K562 (cell line): ENCODE results near the gene TFPT. TPM values are rescaled to one million over a fixed set of nuclear protein-coding genes. Genes with fewer than 3 reads are reported as not detected.
A peak's percentile ranks its signal among the peaks of the same experiment; 100 is the strongest.

Experiments
- ARID2 ChIP-seq: fragments of 450-650 bp; IDR thresholded peaks from 2 replicates; pipeline ENCODE4 v1.6.1; 2017; ENCODE audit warnings: antibody characterized with exemption, mild to moderate bottlenecking
- C11orf30 ChIP-seq: fragments of 450-650 bp; IDR thresholded peaks from 2 replicates; pipeline ENCODE4 v1.6.1; 2016; ENCODE audit warnings: low read depth, mild to moderate bottlenecking
- CEBPZ ChIP-seq: fragments of 150-350 bp; IDR thresholded peaks from 2 replicates; pipeline ENCODE4 v1.6.1; 2014; ENCODE audit warnings: low read depth, mild to moderate bottlenecking, low read length, borderline replicate concordance
- COPS2 ChIP-seq: fragments of 450-650 bp; conservative IDR thresholded peaks from 2 replicates; pipeline ENCODE4 v1.6.1; 2016; ENCODE audit warnings: mild to moderate bottlenecking, moderate library complexity
- CREB5 ChIP-seq: fragments of 250-450 bp; sonication (Bioruptor Pico); IDR thresholded peaks from 2 replicates; pipeline ENCODE4 v1.5.0; 2020; ENCODE audit warnings: mild to moderate bottlenecking
- EP300 ChIP-seq: IDR thresholded peaks from 2 replicates; pipeline ENCODE4 v1.6.1; 2012; ENCODE audit warnings: low read length, improper control_type of control experiment
- FUS ChIP-seq: fragments of 200-400 bp; formaldehyde crosslinking; optimal IDR thresholded peaks from 2 replicates; pipeline ENCODE3; 2017; ENCODE audit warnings: low read depth, low read length
- HMG20A ChIP-seq: fragments of 450-650 bp; formaldehyde crosslinking; conservative IDR thresholded peaks from 2 replicates; pipeline ENCODE4 v1.4.0; 2020; ENCODE audit warnings: mild to moderate bottlenecking, mixed read lengths
- KAT7 ChIP-seq: sonication (generic); formaldehyde crosslinking; IDR thresholded peaks from 2 replicates; pipeline ENCODE4 v1.8.0; 2022; ENCODE audit warnings: missing genetic modification reagents, mild to moderate bottlenecking, borderline replicate concordance
- MYNN ChIP-seq, 2 experiments: sonication (generic); formaldehyde crosslinking in 1 of 2; IDR thresholded peaks; 2 replicates each; pipeline versions ENCODE4 v1.5.0 to v1.6.1; 2016 to 2020; ENCODE audit warnings: antibody characterized with exemption in 1 of 2, missing genetic modification reagents in 1 of 2
- PCBP2 ChIP-seq: fragments of 200-400 bp; formaldehyde crosslinking; IDR thresholded peaks from 2 replicates; pipeline ENCODE4 v1.6.1; 2018; ENCODE audit warnings: low read length, low read depth, mild to moderate bottlenecking, moderate library complexity; ENCODE audit not compliant: poor library complexity, severe bottlenecking
- POLR2G ChIP-seq: fragments of 200-400 bp; formaldehyde crosslinking; IDR thresholded peaks from 2 replicates; pipeline ENCODE4 v1.6.1; 2017; ENCODE audit warnings: low read depth, mild to moderate bottlenecking, antibody characterized with exemption, low read length, moderate library complexity
- PRDM10 ChIP-seq: fragments of 450-650 bp; IDR thresholded peaks from 2 replicates; pipeline ENCODE4 v1.6.1; 2018; ENCODE audit not compliant: partially characterized antibody
- SAFB2 ChIP-seq: fragments of 200-400 bp; formaldehyde crosslinking; IDR thresholded peaks from 2 replicates; pipeline ENCODE4 v1.6.1; 2018; ENCODE audit warnings: borderline replicate concordance, low read length, low read depth, moderate library complexity; ENCODE audit not compliant: severe bottlenecking
- SMAD2 ChIP-seq: fragments of 150-350 bp; IDR thresholded peaks from 2 replicates; pipeline ENCODE4 v1.6.1; 2014; ENCODE audit warnings: low read depth, mild to moderate bottlenecking, low read length
- SMARCA4 ChIP-seq: fragments of 450-650 bp; IDR thresholded peaks from 2 replicates; pipeline ENCODE4 v1.6.1; 2016
- SRSF1 ChIP-seq: fragments of 200-400 bp; formaldehyde crosslinking; IDR thresholded peaks from 2 replicates; pipeline ENCODE4 v1.6.1; 2017; ENCODE audit warnings: mild to moderate bottlenecking, low read depth, low read length, moderate library complexity
- ZC3H8 ChIP-seq: fragments of 450-650 bp; IDR thresholded peaks from 2 replicates; pipeline ENCODE4 v1.6.1; 2017
- ZSCAN32 ChIP-seq: fragments of 450-650 bp; formaldehyde crosslinking; IDR thresholded peaks from 2 replicates; pipeline ENCODE4 v1.4.0; 2020; ENCODE audit warnings: mild to moderate bottlenecking, moderate library complexity
- polyA plus RNA-seq, 8 experiments: library from polyadenylated mRNA; depleted of rRNA in 4 of 8; stranded (reverse) in 5 of 8; unstranded in 3 of 8; fragments of >200 nt; fragmentation: Nextera tagmentation in 2 of 8; fragmentation: Illumina TruSeq in 1 of 8; extraction: Ambion mirVana in 2 of 8; extraction: Trizol in 1 of 8; gene quantifications; 2 replicates each; pipeline versions ENCODE4 v1.2.1 to v1.2.3, GENCODE V29; 2011 to 2014; ENCODE audit warnings: inconsistent platforms in 1 of 8, missing spikeins in 1 of 8
- total RNA-seq, 7 experiments: library from RNA; depleted of rRNA in 6 of 7; stranded (reverse); fragments of >200 nt in 6 of 7; fragmentation: Illumina TruSeq in 2 of 7; extraction: Trizol in 2 of 7; gene quantifications; 2 replicates each; pipeline versions ENCODE4 v1.2.1 to v1.2.3, GENCODE V29; 2011 to 2021; ENCODE audit warnings: low replicate concordance in 1 of 7

Gene TFPT
- total and polyA plus RNA-seq, 9 of the 15 experiments (the other 6 are each of a cell fraction or from before 2014, with no cell fraction given), result 0.72 to 16.4 (median 9.2) TPM

GRCh38 chr19:54159352-54160181 lies 44.1 kb upstream of the TFPT start, which contains the start of gene LENG1 (continued):
- TF ChIP-seq SMAD2, result no peak
- TF ChIP-seq ARID2, result no peak
- TF ChIP-seq CREB5 (CRISPR knock-in tag), result no peak
- peak; percentile 45 for TF ChIP-seq PRDM10
- TF ChIP-seq ZSCAN32 (CRISPR knock-in tag), result no peak
- TF ChIP-seq KAT7, result no peak
- peak; percentile 95 for TF ChIP-seq POLR2G
- no peak for TF ChIP-seq FUS
- no peak for TF ChIP-seq MYNN (IDR thresholded peaks at IDR 0.05)
- no peak for TF ChIP-seq MYNN (CRISPR knock-in tag; IDR thresholded peaks at IDR 0.05)
- TF ChIP-seq EP300, result no peak
- TF ChIP-seq PCBP2, result no peak
- TF ChIP-seq SAFB2, result no peak
- TF ChIP-seq COPS2, result no peak
- no peak for TF ChIP-seq HMG20A
- peak; percentile 91 for TF ChIP-seq CEBPZ
- peak; percentile 94 for TF ChIP-seq C11orf30
- TF ChIP-seq ZC3H8, result no peak
- TF ChIP-seq SMARCA4, result no peak
- TF ChIP-seq SRSF1, result no peak
